ENCODE results near the gene DAAM2. TPM values are rescaled to one million over a fixed set of nuclear protein-coding genes. Genes with fewer than 3 reads are reported as not detected.

Gene DAAM2
- total RNA-seq, 1 experiment from 2014 or later: not detected

DNA sequence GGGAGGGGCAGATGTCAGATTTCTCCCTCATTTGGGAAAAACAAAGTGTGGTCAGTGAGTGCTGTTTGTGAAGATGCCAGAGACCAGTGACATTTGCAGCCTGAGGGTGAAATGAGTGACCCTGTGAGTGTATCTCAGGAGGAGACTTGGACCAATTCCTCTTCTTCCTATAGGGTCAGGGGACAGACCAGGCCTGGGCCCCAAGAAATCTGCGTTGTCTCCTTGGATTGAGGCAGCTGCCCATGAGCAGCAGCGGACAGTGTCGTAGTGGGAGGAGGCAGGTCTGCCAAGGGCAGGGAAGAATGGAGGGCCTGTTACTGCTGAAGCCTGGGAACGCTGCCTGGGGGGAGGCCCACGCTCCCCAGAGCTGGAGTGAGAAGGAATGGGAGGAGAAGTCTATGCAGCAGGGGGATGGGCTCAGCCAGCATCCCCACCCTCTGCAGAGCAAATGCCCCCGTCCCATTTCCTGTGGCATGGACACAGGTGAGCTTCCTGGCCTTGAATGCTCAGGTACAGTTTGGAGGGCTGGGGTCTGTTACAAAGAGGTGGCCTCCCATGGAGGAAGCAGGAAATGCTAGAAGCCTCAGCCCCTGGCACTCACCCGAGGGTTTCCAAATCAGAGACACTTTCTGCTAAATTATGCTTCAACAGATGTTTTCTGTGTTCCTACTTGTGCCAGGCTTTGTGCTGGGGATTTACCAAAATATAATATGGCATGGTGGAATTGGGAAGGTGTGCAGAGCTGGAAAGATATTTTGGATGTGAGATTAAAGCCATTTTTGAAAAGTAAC lies 29.8 kb downstream of the DAAM2 start:
- Histone ChIP-seq H3K27me3 (replicated peaks; ENCODE audit: control insufficient read depth, insufficient read depth, low read length) (peaks cover 2% of the 10 kb centered on the region; the same call in 1 of the 2 replicates), H3K9me3 (no peaks in the 10 kb centered on the region), H3K4me3 (ENCODE audit: low read depth, low read length) (no peak overlapping the region), H3K4me1 (no peaks in the 10 kb centered on the region), H3K36me3 (ENCODE audit: control insufficient read depth, insufficient read depth, low read length) (no peaks in the 10 kb centered on the region)
- no peak overlapping the region for H3K27ac Mint-ChIP-seq (ENCODE audit: unreplicated experiment)
- no peaks in the 10 kb centered on the region for H3K4me1 Mint-ChIP-seq (ENCODE audit: low read depth, unreplicated experiment)
- H3K9me3 Mint-ChIP-seq (ENCODE audit: unreplicated experiment): no peaks in the 10 kb centered on the region
- DNase-seq: no peak
- BruUV-seq (replicated peaks): no TSS peak
- no peak overlapping the region for H3K4me3 Mint-ChIP-seq (ENCODE audit: unreplicated experiment)
- ChIA-PET POLR2A (no interaction called here), CTCF (no interaction called here)
- TF ChIP-seq, protein P1, sequence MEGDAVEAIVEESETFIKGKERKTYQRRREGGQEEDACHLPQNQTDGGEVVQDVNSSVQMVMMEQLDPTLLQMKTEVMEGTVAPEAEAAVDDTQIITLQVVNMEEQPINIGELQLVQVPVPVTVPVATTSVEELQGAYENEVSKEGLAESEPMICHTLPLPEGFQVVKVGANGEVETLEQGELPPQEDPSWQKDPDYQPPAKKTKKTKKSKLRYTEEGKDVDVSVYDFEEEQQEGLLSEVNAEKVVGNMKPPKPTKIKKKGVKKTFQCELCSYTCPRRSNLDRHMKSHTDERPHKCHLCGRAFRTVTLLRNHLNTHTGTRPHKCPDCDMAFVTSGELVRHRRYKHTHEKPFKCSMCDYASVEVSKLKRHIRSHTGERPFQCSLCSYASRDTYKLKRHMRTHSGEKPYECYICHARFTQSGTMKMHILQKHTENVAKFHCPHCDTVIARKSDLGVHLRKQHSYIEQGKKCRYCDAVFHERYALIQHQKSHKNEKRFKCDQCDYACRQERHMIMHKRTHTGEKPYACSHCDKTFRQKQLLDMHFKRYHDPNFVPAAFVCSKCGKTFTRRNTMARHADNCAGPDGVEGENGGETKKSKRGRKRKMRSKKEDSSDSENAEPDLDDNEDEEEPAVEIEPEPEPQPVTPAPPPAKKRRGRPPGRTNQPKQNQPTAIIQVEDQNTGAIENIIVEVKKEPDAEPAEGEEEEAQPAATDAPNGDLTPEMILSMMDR (IDR thresholded peaks at IDR 0.05; ENCODE audit: insufficient read depth in 1 of 2, low read depth in 1 of 2, low read length in 1 of 2, severe bottlenecking in 1 of 2, unreplicated experiment in 1 of 2): no peak
- intact Hi-C loops (cut with micrococcal nuclease; ENCODE audit: unreplicated experiment): no loop called here
- peaks cover 7% of the 10 kb centered on the region for H3K27me3 Mint-ChIP-seq (ENCODE audit: insufficient read depth, unreplicated experiment)
- H3K36me3 Mint-ChIP-seq (ENCODE audit: insufficient read depth, unreplicated experiment): no peaks in the 10 kb centered on the region

DNA sequence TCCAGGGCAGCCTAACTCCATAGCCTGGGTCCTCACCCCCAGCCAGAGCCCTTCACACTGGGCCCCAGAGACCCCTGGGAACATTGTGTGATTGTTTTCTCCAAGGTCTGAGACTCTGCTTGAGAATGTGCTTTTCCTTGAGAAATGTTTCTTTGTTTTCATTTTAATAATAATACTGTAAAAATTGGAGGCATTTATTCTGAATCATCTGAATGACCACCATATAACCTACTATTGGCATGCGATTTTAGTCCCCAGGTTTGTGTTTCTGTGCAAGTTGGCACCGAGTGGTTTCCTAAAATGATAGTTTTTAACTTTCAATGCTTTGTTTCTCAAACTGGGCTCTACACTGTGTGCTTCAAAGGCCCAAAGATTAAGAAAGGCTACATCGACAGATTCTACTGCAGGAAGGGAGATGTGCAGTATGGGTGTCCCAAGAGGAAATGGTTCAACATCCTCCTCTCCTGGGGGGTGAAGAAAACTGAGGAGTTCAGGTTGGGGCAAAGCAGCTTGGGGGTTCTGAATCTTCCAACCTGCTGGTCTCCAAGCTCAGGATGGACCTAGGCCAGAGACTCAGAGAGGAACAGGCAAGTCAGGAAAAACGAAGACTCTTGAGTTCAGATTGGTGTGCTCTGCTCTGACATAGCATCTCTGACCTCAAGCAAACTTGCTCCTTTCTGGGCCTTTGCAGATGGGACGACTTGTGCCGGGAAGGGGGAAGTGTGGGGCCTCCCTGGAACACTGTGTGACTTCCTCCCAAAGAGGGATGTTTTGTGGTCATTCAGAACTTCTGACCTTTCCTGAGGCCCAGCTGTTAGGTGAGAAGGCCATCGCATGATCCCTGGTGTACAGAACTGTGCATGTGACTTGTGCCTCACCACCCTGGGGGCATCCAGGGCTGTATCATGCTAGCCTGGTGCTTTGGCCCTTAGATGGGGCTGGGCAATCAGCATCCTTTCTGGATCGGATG lies 31.0 kb downstream of the DAAM2 start:
- ChIA-PET CTCF (no interaction called here), POLR2A (no interaction called here)
- Histone ChIP-seq H3K27me3 (replicated peaks; ENCODE audit: control insufficient read depth, insufficient read depth, low read length) (peaks cover 2% of the 10 kb centered on the region; the same call in 1 of the 2 replicates), H3K4me3 (ENCODE audit: low read depth, low read length) (no peak overlapping the region), H3K4me1 (no peaks in the 10 kb centered on the region), H3K9me3 (no peaks in the 10 kb centered on the region), H3K36me3 (ENCODE audit: control insufficient read depth, insufficient read depth, low read length) (no peaks in the 10 kb centered on the region)
- no peak overlapping the region for H3K27ac Mint-ChIP-seq (ENCODE audit: unreplicated experiment)
- no peaks in the 10 kb centered on the region for H3K9me3 Mint-ChIP-seq (ENCODE audit: unreplicated experiment)
- H3K4me3 Mint-ChIP-seq (ENCODE audit: unreplicated experiment): no peak overlapping the region
- no TSS peak for BruUV-seq (replicated peaks)
- no peaks in the 10 kb centered on the region for H3K4me1 Mint-ChIP-seq (ENCODE audit: low read depth, unreplicated experiment)
- no peak for DNase-seq
- intact Hi-C loops (cut with micrococcal nuclease; ENCODE audit: unreplicated experiment): no loop called here
- no peaks in the 10 kb centered on the region for H3K36me3 Mint-ChIP-seq (ENCODE audit: insufficient read depth, unreplicated experiment)
- peaks cover 14% of the 10 kb centered on the region for H3K27me3 Mint-ChIP-seq (ENCODE audit: insufficient read depth, unreplicated experiment)
- TF ChIP-seq, protein P1 (IDR thresholded peaks at IDR 0.05; ENCODE audit: insufficient read depth in 1 of 2, low read depth in 1 of 2, low read length in 1 of 2, severe bottlenecking in 1 of 2, unreplicated experiment in 1 of 2): no peak

Measured in Caco-2 (cell line).